WI38 (cell line): Measurements from ENCODE around the gene UPF1.

Experiments
- H3K4me3 ChIP-seq: 2 replicates; pipeline ENCODE4 v1.5.1; 2011; ENCODE audit warnings: low read depth, mild to moderate bottlenecking, control low read depth, low read length
- CTCF ChIP-seq: IDR thresholded peaks from 2 replicates; pipeline ENCODE4 v1.5.1; 2012; ENCODE audit warnings: low read depth, mild to moderate bottlenecking, control low read depth, low read length

UPF1 gene

GRCh38 chr19:18869781-18870530, 38.2 kb downstream of the UPF1 start:
- H3K4me3 ChIP-seq = no peak overlapping the region

GRCh38 chr19:18870531-18871172, 38.9 kb downstream of the UPF1 start:
- no peak for TF ChIP-seq CTCF
- H3K4me3 ChIP-seq = no peak overlapping the region

More at GRCh38 chr19:18869781-18870530, 38.2 kb downstream of the UPF1 start:
- TF ChIP-seq CTCF = no peak

GRCh38 chr19:18871543-18871942, 39.8 kb downstream of the UPF1 start:
- H3K4me3 ChIP-seq = no peak overlapping the region
- no peak for TF ChIP-seq CTCF

GRCh38 chr19:18875726-18876125, 44.0 kb downstream of the UPF1 start:
- TF ChIP-seq CTCF = no peak
- no peak overlapping the region for H3K4me3 ChIP-seq

- H3K4me3 ChIP-seq = no peak overlapping the region
- no peak for TF ChIP-seq CTCF
These were observed 45.1 kb downstream of the UPF1 start for GRCh38 chr19:18876865-18877264.

GRCh38 chr19:18878058-18878797, 46.5 kb downstream of the UPF1 start:
- no peak overlapping the region for H3K4me3 ChIP-seq
- TF ChIP-seq CTCF = no peak
